GM12891 (cell line): ENCODE results near the gene CCDC88C.

Source experiments
- PAX5 ChIP-seq: IDR thresholded peaks from 2 replicates; pipeline ENCODE4 v1.6.1; 2011; ENCODE audit warnings: low read length, moderate library complexity, mild to moderate bottlenecking; ENCODE audit not compliant: insufficient read depth, severe bottlenecking
- POLR2A ChIP-seq: IDR thresholded peaks from 2 replicates; pipeline ENCODE4 v1.6.1; 2011; ENCODE audit warnings: low read depth, low read length, control low read depth
- POLR2AphosphoS5 ChIP-seq: IDR thresholded peaks from 2 replicates; pipeline ENCODE4 v1.6.1; 2011; ENCODE audit warnings: low read depth, low read length, control low read depth
- TAF1 ChIP-seq: IDR thresholded peaks from 2 replicates; pipeline ENCODE4 v1.6.1; 2011; ENCODE audit warnings: low read depth, low read length, control low read depth

- TF ChIP-seq POLR2AphosphoS5 (no peak), TAF1 (no peak), POLR2A (no peak), PAX5 (no peak)
These were observed 38.6 kb downstream of the CCDC88C start for GRCh38 chr14:91378930-91379578.
